ENCODE measurements around the gene NAV2. TPM values are rescaled to one million over a fixed set of nuclear protein-coding genes. Genes with fewer than 3 reads are reported as not detected.

NAV2 gene
- total RNA-seq, 1 donor: 11.2 TPM

DNA sequence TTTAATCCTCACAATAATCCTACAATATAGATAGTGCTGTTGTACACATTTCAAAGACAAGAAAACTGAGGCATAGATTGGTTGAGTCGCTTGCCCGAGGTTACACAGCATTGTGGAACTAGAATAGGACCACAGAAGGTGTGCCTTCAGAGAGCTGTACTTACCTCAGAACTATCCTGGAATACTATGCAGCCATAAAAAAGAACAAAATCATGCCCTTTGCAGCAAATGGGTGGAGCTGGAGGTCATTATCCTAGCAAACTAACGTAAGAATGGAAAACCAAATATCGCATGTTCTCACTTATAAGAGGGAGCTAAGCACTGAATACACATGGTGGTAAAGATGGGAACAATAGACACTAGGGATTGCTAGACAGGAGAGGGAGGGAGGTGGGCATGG lies 15.7 kb upstream of the NAV2 start:
- H3K4me3 ChIP-seq (ENCODE audit: low read depth, low read length): no peak overlapping the region
- TF ChIP-seq, protein P1, sequence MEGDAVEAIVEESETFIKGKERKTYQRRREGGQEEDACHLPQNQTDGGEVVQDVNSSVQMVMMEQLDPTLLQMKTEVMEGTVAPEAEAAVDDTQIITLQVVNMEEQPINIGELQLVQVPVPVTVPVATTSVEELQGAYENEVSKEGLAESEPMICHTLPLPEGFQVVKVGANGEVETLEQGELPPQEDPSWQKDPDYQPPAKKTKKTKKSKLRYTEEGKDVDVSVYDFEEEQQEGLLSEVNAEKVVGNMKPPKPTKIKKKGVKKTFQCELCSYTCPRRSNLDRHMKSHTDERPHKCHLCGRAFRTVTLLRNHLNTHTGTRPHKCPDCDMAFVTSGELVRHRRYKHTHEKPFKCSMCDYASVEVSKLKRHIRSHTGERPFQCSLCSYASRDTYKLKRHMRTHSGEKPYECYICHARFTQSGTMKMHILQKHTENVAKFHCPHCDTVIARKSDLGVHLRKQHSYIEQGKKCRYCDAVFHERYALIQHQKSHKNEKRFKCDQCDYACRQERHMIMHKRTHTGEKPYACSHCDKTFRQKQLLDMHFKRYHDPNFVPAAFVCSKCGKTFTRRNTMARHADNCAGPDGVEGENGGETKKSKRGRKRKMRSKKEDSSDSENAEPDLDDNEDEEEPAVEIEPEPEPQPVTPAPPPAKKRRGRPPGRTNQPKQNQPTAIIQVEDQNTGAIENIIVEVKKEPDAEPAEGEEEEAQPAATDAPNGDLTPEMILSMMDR (IDR thresholded peaks at IDR 0.05; ENCODE audit: insufficient read depth, low read depth, low read length): no peak
- DNase-seq (ENCODE audit: low read depth): no peak

DNA sequence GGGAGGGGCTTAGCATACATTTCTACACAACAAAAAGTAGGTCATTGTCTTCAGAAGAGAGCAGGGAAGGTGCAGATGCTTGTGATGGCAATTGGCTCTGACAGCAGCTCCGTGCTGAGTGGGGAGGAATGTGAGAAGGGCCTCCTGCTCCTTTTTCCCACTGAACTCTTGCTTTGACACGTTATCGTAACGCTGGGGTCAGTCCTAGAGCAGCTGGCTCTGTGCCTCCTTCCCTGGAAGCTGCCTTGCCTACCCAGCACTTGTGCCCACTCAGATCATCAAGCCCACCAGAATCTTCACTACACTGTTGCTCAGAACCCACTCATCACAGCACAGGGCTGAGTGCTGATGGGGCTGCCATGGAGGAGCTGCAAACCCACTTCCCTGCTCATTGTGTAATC lies 14.9 kb upstream of the NAV2 start:
- no peak overlapping the region for H3K4me3 ChIP-seq (ENCODE audit: low read depth, low read length)
- TF ChIP-seq, protein P1 (IDR thresholded peaks at IDR 0.05; ENCODE audit: insufficient read depth, low read depth, low read length): no peak
- DNase-seq (ENCODE audit: low read depth): no peak

DNA sequence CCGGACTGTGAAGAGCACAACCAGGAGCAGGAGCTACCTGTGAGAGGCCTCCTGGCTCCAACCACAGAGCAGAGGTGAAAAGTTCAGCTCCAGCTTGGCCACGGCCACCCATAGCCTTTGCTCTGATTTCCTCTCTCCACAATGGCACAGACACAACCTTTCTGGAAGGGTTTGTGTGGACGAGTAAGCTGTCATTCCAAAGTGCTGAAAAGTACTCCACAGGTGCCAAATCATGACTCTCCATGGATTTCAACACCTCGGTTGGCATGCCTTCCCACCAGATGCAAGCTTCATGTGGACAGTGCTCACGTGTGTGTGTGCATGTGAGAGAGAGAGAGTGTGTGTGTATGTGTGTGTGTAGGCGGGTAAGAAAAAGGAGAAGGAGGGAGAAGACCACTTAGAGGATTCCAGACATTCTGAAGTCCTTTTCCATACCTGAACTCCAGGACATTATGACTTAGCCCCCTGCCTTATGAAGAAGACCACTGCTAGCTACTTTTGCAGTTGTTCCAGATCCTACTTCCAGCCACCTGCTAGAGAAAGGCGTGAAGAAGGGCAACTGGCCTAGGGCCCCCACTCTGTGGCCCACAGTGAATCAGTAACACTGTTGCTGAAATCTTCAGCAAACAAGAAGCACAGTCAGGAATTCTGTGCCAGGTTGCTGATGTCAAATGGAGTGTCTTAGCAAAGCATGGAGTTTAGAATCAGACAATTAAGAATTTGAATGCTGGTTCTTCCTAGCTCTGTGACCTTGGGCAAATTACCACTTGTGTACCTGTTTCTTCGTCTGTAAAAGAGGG lies 13.9 kb upstream of the NAV2 start:
- no peak for DNase-seq (ENCODE audit: low read depth)
- H3K4me3 ChIP-seq (ENCODE audit: low read depth, low read length): no peak overlapping the region
- TF ChIP-seq, protein P1 (IDR thresholded peaks at IDR 0.05; ENCODE audit: insufficient read depth, low read depth, low read length): no peak

DNA sequence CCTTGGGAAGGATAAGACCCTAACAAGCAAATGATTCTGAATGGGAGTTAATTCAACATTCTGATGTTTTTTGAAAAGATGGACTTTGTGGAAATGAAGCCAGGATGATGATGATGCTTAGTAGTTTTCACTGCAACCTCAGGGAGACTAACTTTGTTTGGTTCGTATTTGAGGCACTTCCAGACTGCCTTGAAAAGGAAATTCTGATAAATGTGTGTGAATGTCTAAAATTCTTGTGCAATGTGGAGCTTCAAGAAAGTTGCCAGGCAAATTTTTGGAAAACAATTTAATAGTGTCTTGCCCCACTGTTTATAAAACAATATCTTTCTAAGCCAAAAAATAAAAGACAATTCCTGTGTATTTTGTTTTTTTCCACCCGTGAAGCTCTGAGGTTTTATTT lies 11.2 kb upstream of the NAV2 start:
- H3K4me3 ChIP-seq (ENCODE audit: low read depth, low read length): no peak overlapping the region
- DNase-seq (ENCODE audit: low read depth): no peak
- TF ChIP-seq, protein P1 (IDR thresholded peaks at IDR 0.05; ENCODE audit: insufficient read depth, low read depth, low read length): no peak

DNA sequence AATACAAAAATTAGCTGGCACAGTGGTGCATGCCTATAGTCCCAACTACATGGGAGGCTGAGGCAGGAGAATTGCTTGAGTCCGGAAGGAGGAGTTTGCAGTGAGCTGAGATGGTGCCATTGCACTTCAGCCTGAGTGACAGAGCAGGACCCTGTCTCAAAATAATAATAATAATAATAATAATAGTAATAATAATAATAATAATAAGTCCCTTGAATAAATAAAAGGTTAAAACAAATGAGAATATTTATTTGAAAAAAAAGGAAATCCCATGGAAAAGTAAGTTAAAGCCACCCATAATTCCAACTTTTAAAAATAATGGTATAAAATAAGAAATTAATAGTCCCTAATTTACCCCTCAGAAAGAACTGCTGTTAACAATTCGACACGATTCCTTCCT lies 10.0 kb upstream of the NAV2 start:
- H3K4me3 ChIP-seq (ENCODE audit: low read depth, low read length): no peak overlapping the region
- TF ChIP-seq, protein P1 (IDR thresholded peaks at IDR 0.05; ENCODE audit: insufficient read depth, low read depth, low read length): no peak
- no peak for DNase-seq (ENCODE audit: low read depth)

DNA sequence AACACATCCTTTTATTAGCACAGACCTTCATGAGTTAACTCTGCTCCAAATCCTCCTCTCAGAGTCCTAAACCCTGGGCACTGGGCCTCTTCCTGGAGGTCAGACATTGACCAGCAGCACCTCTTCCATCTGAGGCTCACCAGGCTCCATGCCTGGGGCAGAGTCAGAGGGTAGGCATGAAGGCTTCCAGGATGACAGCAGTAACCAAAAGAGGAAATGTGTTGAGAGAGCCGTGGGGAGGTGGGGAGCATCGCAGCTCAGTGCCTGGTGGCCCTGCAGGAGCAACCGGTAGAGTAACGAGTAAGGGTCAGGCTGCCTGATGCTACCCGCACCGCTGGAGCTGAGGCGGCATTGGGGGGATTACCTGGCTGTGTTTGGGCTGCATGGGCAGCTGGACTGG lies 9.4 kb upstream of the NAV2 start:
- no peak for DNase-seq (ENCODE audit: low read depth)
- H3K4me3 ChIP-seq (ENCODE audit: low read depth, low read length): no peak overlapping the region
- TF ChIP-seq, protein P1 (IDR thresholded peaks at IDR 0.05; ENCODE audit: insufficient read depth, low read depth, low read length): no peak

DNA sequence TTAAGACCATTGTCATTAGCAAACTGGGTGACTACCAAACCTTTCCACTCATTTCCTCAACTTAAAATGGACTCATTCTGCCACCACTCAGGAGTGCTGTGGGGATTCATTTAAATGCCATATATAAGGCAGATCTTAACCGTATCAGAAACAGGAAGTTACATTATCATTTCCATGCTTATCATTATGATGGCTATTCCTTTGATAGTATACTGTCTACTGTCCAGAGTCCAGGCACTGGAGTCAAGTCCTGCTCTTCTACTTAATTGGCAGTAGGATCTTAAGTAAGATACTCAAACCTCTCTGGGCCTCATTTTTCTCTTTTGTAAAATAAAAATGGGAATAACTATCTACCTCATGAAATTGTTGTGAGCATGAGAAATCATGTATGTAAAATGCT lies 8.4 kb upstream of the NAV2 start:
- DNase-seq (ENCODE audit: low read depth): no peak
- H3K4me3 ChIP-seq (ENCODE audit: low read depth, low read length): no peak overlapping the region
- TF ChIP-seq, protein P1 (IDR thresholded peaks at IDR 0.05; ENCODE audit: insufficient read depth, low read depth, low read length): no peak

Data from fibroblast of villous mesenchyme (primary cell).